HG02938 (cell line): ENCODE measurements around the gene MASTL.

Experiments
- ATAC-seq: cut with Tn5 transposase; IDR thresholded peaks from one replicate; pipeline ENCODE4 v1.9.1; 2021; ENCODE audit warnings: mild to moderate bottlenecking, moderate library complexity; ENCODE audit not compliant: unreplicated experiment

MASTL gene

GRCh38 chr10:27225011-27225590, 69.9 kb downstream of the MASTL start:
- no peak for ATAC-seq

GRCh38 chr10:27225642-27226257, 70.6 kb downstream of the MASTL start:
- ATAC-seq: no peak

- ATAC-seq: no peak
Measured at GRCh38 chr10:27230022-27230421, 74.9 kb downstream of the MASTL start.

- no peak for ATAC-seq
Measured at GRCh38 chr10:27235706-27236105, 80.6 kb downstream of the MASTL start.
